ENCODE data around the gene CAMK2B.

CAMK2B gene

DNA sequence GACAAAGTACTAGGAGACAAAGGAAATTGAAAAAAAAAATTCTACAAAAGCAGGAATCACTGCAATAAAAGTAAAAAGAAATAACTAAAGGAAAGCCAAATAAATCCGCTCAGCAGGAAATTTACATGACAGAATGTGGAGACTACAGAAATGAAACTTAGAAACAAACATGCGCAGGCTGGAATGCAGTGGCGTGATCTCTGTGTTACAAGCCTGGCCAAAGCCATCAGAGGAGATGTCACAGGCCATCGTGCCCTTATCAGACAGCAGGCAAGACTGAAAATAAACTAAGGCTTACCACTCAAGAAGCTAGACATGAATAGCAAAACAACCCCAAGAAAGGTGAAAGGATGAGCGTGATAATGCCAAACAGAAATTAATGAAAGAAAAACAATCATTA lies 6.3 kb upstream of the CAMK2B start:
- POLR2A ChIA-PET: no interaction called here
- 93% methylated on average over 4 of the region's 5 CpGs for WGBS (ENCODE audit: insufficient coverage)
- DNase-seq: no peak
- H3K36me3 ChIP-seq (ENCODE audit: control insufficient read depth in 4 of 4, insufficient read depth in 4 of 4, low read length in 3 of 4): no peaks in the 10 kb centered on the region
- H3K27ac ChIP-seq (ENCODE audit: insufficient read depth in 1 of 2, low read depth in 1 of 2, low read length in 2 of 2, poor library complexity in 1 of 2, severe bottlenecking in 2 of 2): no peak overlapping the region
- CTCF ChIA-PET: no interaction called here
- peaks cover 4 to 17% (median 14%) of the 10 kb centered on the region in 5 experiments for H3K27me3 ChIP-seq (replicated peaks in 2 of 5; ENCODE audit: control insufficient read depth in 4 of 5, insufficient read depth in 5 of 5, low read length in 4 of 5)
- H3K4me1 ChIP-seq (ENCODE audit: control extremely low read depth in 1 of 4, control insufficient read depth in 4 of 4, insufficient read depth in 4 of 4, low read length in 3 of 4): no peaks in the 10 kb centered on the region
- H3K9me3 ChIP-seq (ENCODE audit: control extremely low read depth in 1 of 5, control insufficient read depth in 4 of 5, insufficient read depth in 2 of 5, low read depth in 1 of 5, low read length in 4 of 5): peaks cover 0 to 6% (median 5%) of the 10 kb centered on the region in 5 experiments
- no peak overlapping the region for H3K4me3 ChIP-seq (ENCODE audit: control insufficient read depth in 1 of 7, extremely low read depth in 1 of 7, insufficient read depth in 4 of 7, low read depth in 2 of 7, low read length in 6 of 7)

- Histone ChIP-seq H3K9me3 (ENCODE audit: control extremely low read depth in 1 of 5, control insufficient read depth in 4 of 5, insufficient read depth in 2 of 5, low read depth in 1 of 5, low read length in 4 of 5) (no peaks in the 10 kb centered on the region), H3K27ac (ENCODE audit: insufficient read depth in 1 of 2, low read depth in 1 of 2, low read length in 2 of 2, poor library complexity in 1 of 2, severe bottlenecking in 2 of 2) (no peak overlapping the region), H3K27me3 (replicated peaks in 2 of 5; ENCODE audit: control insufficient read depth in 4 of 5, insufficient read depth in 5 of 5, low read length in 4 of 5) (peaks cover 6 to 27% (median 22%) of the 10 kb centered on the region in 5 experiments), H3K4me3 (ENCODE audit: control insufficient read depth in 1 of 7, extremely low read depth in 1 of 7, insufficient read depth in 4 of 7, low read depth in 2 of 7, low read length in 6 of 7) (no peak overlapping the region), H3K4me1 (ENCODE audit: control extremely low read depth in 1 of 4, control insufficient read depth in 4 of 4, insufficient read depth in 4 of 4, low read length in 3 of 4) (peaks cover 0 to 6% (median 2%) of the 10 kb centered on the region in 4 experiments), H3K36me3 (ENCODE audit: control insufficient read depth in 4 of 4, insufficient read depth in 4 of 4, low read length in 3 of 4) (no peaks in the 10 kb centered on the region)
- CTCF ChIA-PET: interaction anchor here (1.1 to 3.2 kb wide), 2 partner anchors 13 to 18 kb away, joined by 4 to 8 read pairs; no protein-coding TSS in a partner anchor
- POLR2A ChIA-PET: no interaction called here
- DNase-seq: no peak
- 90% methylated on average over 5 of the region's 6 CpGs for WGBS (ENCODE audit: insufficient coverage)
These were observed 4.9 kb upstream of the CAMK2B start for GRCh38 chr7:44330331-44330730.

GRCh38 chr7:44329888-44330287 lies 4.5 kb upstream of the CAMK2B start:
- Histone ChIP-seq H3K9me3 (ENCODE audit: control extremely low read depth in 1 of 5, control insufficient read depth in 4 of 5, insufficient read depth in 2 of 5, low read depth in 1 of 5, low read length in 4 of 5) (no peaks in the 10 kb centered on the region), H3K27ac (ENCODE audit: insufficient read depth in 1 of 2, low read depth in 1 of 2, low read length in 2 of 2, poor library complexity in 1 of 2, severe bottlenecking in 2 of 2) (no peak overlapping the region), H3K27me3 (replicated peaks in 2 of 5; ENCODE audit: control insufficient read depth in 4 of 5, insufficient read depth in 5 of 5, low read length in 4 of 5) (peaks cover 6 to 28% (median 22%) of the 10 kb centered on the region in 5 experiments), H3K4me1 (ENCODE audit: control extremely low read depth in 1 of 4, control insufficient read depth in 4 of 4, insufficient read depth in 4 of 4, low read length in 3 of 4) (peaks cover 0 to 7% (median 2%) of the 10 kb centered on the region in 4 experiments), H3K36me3 (ENCODE audit: control insufficient read depth in 4 of 4, insufficient read depth in 4 of 4, low read length in 3 of 4) (no peaks in the 10 kb centered on the region), H3K4me3 (ENCODE audit: control insufficient read depth in 1 of 7, extremely low read depth in 1 of 7, insufficient read depth in 4 of 7, low read depth in 2 of 7, low read length in 6 of 7) (no peak overlapping the region)
- ChIA-PET CTCF (interaction anchor here (1.1 to 3.2 kb wide), 2 partner anchors 12 to 18 kb away, joined by 4 to 8 read pairs; no protein-coding TSS in a partner anchor), POLR2A (no interaction called here)
- 100% methylated on average over 3 of the region's 3 CpGs for WGBS (ENCODE audit: insufficient coverage)
- DNase-seq: no peak

DNA sequence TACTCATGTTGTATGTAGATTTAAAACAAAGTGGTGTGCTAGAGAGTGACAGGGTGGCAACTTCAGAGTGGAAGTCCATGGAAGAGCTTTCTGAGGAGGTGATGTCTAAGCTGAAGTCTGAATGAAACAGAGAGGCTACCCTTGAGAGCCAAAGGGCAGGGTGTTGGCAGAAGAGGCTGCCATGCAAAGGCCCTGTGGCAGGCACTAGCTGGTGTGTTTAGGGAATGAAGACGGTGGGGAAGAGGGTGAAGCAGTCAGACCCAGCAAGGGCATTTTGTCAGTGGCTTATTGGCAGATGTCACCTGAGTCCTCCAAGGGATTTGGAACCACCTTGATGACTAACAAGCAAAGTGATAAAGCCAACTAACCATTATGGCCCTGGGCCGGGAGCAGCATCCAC lies 3.7 kb upstream of the CAMK2B start:
- H3K27ac ChIP-seq (ENCODE audit: insufficient read depth in 1 of 2, low read depth in 1 of 2, low read length in 2 of 2, poor library complexity in 1 of 2, severe bottlenecking in 2 of 2): no peak overlapping the region
- no peaks in the 10 kb centered on the region for H3K36me3 ChIP-seq (ENCODE audit: control insufficient read depth in 4 of 4, insufficient read depth in 4 of 4, low read length in 3 of 4)
- no peak overlapping the region for H3K4me3 ChIP-seq (ENCODE audit: control insufficient read depth in 1 of 7, extremely low read depth in 1 of 7, insufficient read depth in 4 of 7, low read depth in 2 of 7, low read length in 6 of 7)
- WGBS (ENCODE audit: insufficient coverage): 100% methylated on average over 1 of the region's 2 CpGs
- H3K27me3 ChIP-seq (replicated peaks in 2 of 5; ENCODE audit: control insufficient read depth in 4 of 5, insufficient read depth in 5 of 5, low read length in 4 of 5): peaks cover 6 to 36% (median 27%) of the 10 kb centered on the region in 5 experiments
- H3K4me1 ChIP-seq (ENCODE audit: control extremely low read depth in 1 of 4, control insufficient read depth in 4 of 4, insufficient read depth in 4 of 4, low read length in 3 of 4): peaks cover 0 to 10% (median 4%) of the 10 kb centered on the region in 4 experiments
- no peaks in the 10 kb centered on the region for H3K9me3 ChIP-seq (ENCODE audit: control extremely low read depth in 1 of 5, control insufficient read depth in 4 of 5, insufficient read depth in 2 of 5, low read depth in 1 of 5, low read length in 4 of 5)
- no peak for DNase-seq
- CTCF ChIA-PET: interaction anchor here (3.2 kb wide), 1 partner anchor 19 kb away, joined by 8 read pairs; no protein-coding TSS in a partner anchor
- POLR2A ChIA-PET: no interaction called here

GRCh38 chr7:44327981-44328380 lies 2.6 kb upstream of the CAMK2B start:
- no peaks in the 10 kb centered on the region for H3K36me3 ChIP-seq (ENCODE audit: control insufficient read depth in 4 of 4, insufficient read depth in 4 of 4, low read length in 3 of 4)
- H3K27ac ChIP-seq (ENCODE audit: insufficient read depth in 1 of 2, low read depth in 1 of 2, low read length in 2 of 2, poor library complexity in 1 of 2, severe bottlenecking in 2 of 2): no peak overlapping the region
- H3K27me3 ChIP-seq (replicated peaks in 2 of 5; ENCODE audit: control insufficient read depth in 4 of 5, insufficient read depth in 5 of 5, low read length in 4 of 5): peaks cover 6 to 47% (median 29%) of the 10 kb centered on the region in 5 experiments
- peaks cover 0 to 10% (median 4%) of the 10 kb centered on the region in 4 experiments for H3K4me1 ChIP-seq (ENCODE audit: control extremely low read depth in 1 of 4, control insufficient read depth in 4 of 4, insufficient read depth in 4 of 4, low read length in 3 of 4)
- ChIA-PET POLR2A (no interaction called here), CTCF (interaction anchor here (0.9 to 3.2 kb wide), 2 partner anchors 10 to 20 kb away, joined by 3 to 8 read pairs; no protein-coding TSS in a partner anchor)
- 100% methylated on average over 2 of the region's 5 CpGs for WGBS (ENCODE audit: insufficient coverage)
- H3K4me3 ChIP-seq (ENCODE audit: control insufficient read depth in 1 of 7, extremely low read depth in 1 of 7, insufficient read depth in 4 of 7, low read depth in 2 of 7, low read length in 6 of 7): no peak overlapping the region
- peak in 1 of 3 donors; percentile 6 for DNase-seq
- H3K9me3 ChIP-seq (ENCODE audit: control extremely low read depth in 1 of 5, control insufficient read depth in 4 of 5, insufficient read depth in 2 of 5, low read depth in 1 of 5, low read length in 4 of 5): no peaks in the 10 kb centered on the region

- POLR2A ChIA-PET: no interaction called here
- peaks cover 0 to 10% (median 4%) of the 10 kb centered on the region in 4 experiments for H3K4me1 ChIP-seq (ENCODE audit: control extremely low read depth in 1 of 4, control insufficient read depth in 4 of 4, insufficient read depth in 4 of 4, low read length in 3 of 4)
- no peaks in the 10 kb centered on the region for H3K9me3 ChIP-seq (ENCODE audit: control extremely low read depth in 1 of 5, control insufficient read depth in 4 of 5, insufficient read depth in 2 of 5, low read depth in 1 of 5, low read length in 4 of 5)
- 83% methylated on average over 6 of the region's 12 CpGs for WGBS (ENCODE audit: insufficient coverage)
- H3K27ac ChIP-seq (ENCODE audit: insufficient read depth in 1 of 2, low read depth in 1 of 2, low read length in 2 of 2, poor library complexity in 1 of 2, severe bottlenecking in 2 of 2): no peak overlapping the region
- H3K36me3 ChIP-seq (ENCODE audit: control insufficient read depth in 4 of 4, insufficient read depth in 4 of 4, low read length in 3 of 4): no peaks in the 10 kb centered on the region
- peak overlapping the region in 1 of 7 experiments; percentile 43 for H3K4me3 ChIP-seq (ENCODE audit: control insufficient read depth in 1 of 7, extremely low read depth in 1 of 7, insufficient read depth in 4 of 7, low read depth in 2 of 7, low read length in 6 of 7)
- DNase-seq: no peak
- peaks cover 6 to 53% (median 29%) of the 10 kb centered on the region in 5 experiments for H3K27me3 ChIP-seq (replicated peaks in 2 of 5; ENCODE audit: control insufficient read depth in 4 of 5, insufficient read depth in 5 of 5, low read length in 4 of 5)
- CTCF ChIA-PET: no interaction called here
These were observed 1.1 kb upstream of the CAMK2B start for GRCh38 chr7:44326261-44327125.

DNA sequence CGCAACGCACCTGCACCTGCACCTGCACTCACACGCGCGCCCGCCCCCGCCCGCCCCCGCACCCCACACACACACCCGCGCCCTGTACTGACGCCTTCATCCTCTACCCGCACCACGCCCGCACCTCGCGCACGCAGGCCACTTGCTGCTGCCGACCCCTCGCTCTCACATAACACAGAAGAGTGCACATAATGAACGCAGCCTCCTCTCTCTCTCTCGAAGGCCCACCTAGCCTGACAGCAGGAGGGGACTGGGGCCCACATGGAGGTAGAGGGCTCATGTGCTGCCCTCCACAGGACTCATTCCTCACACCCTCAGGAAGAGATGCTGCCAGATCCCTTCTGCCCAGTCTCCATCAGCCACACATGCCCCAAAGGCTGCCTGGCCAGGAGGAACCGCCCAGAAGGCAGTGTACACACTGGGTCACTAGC lies 432 bp upstream of the CAMK2B start:
- DNase-seq: peak; percentile 18 to 65 (median 51)
- peak overlapping the region in 5 of 7 experiments; percentile 15 to 61 (median 36) for H3K4me3 ChIP-seq (ENCODE audit: control insufficient read depth in 1 of 7, extremely low read depth in 1 of 7, insufficient read depth in 4 of 7, low read depth in 2 of 7, low read length in 6 of 7)

More for the DNA sequence above, 432 bp upstream of the CAMK2B start:
- ChIA-PET POLR2A (no interaction called here), CTCF (no interaction called here)
- Histone ChIP-seq H3K4me1 (ENCODE audit: control extremely low read depth in 1 of 4, control insufficient read depth in 4 of 4, insufficient read depth in 4 of 4, low read length in 3 of 4) (peaks cover 0 to 10% (median 4%) of the 10 kb centered on the region in 4 experiments), H3K27me3 (replicated peaks in 2 of 5; ENCODE audit: control insufficient read depth in 4 of 5, insufficient read depth in 5 of 5, low read length in 4 of 5) (peaks cover 6 to 53% (median 29%) of the 10 kb centered on the region in 5 experiments), H3K36me3 (ENCODE audit: control insufficient read depth in 4 of 4, insufficient read depth in 4 of 4, low read length in 3 of 4) (no peaks in the 10 kb centered on the region), H3K9me3 (ENCODE audit: control extremely low read depth in 1 of 5, control insufficient read depth in 4 of 5, insufficient read depth in 2 of 5, low read depth in 1 of 5, low read length in 4 of 5) (no peaks in the 10 kb centered on the region), H3K27ac (ENCODE audit: insufficient read depth in 1 of 2, low read depth in 1 of 2, low read length in 2 of 2, poor library complexity in 1 of 2, severe bottlenecking in 2 of 2) (no peak overlapping the region)
- WGBS (ENCODE audit: insufficient coverage): 0% methylated on average over 9 of the region's 23 CpGs
